ENCODE data around the gene DCC.

Gene DCC

DNA sequence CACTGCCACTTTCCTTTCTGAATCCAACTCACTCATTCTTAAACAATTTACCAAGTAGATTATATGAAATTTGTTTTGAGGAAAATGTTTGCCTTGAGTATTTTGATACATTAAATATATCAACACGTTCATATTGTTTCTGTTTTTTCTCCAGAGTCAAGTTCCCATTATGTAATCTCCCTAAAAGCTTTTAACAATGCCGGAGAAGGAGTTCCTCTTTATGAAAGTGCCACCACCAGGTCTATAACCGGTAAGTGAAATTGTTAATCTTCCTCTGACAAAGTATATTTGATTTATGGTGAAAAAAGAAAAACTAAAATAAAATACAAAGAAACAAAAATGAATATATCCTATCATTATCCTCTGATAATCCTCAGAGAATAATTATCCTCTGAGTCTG is 1045.9 kb downstream of the DCC start:
- no peak for DNase-seq (ENCODE audit: low read depth)
- TF ChIP-seq, protein P1, sequence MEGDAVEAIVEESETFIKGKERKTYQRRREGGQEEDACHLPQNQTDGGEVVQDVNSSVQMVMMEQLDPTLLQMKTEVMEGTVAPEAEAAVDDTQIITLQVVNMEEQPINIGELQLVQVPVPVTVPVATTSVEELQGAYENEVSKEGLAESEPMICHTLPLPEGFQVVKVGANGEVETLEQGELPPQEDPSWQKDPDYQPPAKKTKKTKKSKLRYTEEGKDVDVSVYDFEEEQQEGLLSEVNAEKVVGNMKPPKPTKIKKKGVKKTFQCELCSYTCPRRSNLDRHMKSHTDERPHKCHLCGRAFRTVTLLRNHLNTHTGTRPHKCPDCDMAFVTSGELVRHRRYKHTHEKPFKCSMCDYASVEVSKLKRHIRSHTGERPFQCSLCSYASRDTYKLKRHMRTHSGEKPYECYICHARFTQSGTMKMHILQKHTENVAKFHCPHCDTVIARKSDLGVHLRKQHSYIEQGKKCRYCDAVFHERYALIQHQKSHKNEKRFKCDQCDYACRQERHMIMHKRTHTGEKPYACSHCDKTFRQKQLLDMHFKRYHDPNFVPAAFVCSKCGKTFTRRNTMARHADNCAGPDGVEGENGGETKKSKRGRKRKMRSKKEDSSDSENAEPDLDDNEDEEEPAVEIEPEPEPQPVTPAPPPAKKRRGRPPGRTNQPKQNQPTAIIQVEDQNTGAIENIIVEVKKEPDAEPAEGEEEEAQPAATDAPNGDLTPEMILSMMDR (IDR thresholded peaks at IDR 0.05; ENCODE audit: control insufficient read depth, insufficient read depth, low read depth, low read length, missing control alignments), result no peak
- no peak overlapping the region for H3K4me3 ChIP-seq (ENCODE audit: control insufficient read depth, low read depth, low read length)

DNA sequence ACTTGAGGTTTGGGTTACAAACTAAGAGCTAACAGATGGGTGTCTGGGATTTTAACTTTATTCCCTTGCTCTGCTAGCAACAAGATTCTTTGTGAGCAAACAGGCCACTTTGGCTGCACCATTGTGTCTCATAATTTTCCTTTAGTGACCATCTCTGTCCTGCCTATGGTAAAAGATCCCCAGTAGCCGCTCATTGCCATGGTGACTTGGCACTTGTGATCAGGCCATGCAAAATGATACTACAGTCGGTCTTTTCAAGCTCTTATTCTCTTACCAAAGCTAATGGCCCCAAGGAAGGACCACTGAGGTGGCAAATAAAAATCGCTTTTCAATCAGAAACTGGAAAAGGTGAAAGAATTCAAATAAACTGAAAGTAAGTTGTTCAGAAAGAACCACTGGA is 1047.6 kb downstream of the DCC start:
- H3K4me3 ChIP-seq (ENCODE audit: control insufficient read depth, low read depth, low read length), result no peak overlapping the region

DNA sequence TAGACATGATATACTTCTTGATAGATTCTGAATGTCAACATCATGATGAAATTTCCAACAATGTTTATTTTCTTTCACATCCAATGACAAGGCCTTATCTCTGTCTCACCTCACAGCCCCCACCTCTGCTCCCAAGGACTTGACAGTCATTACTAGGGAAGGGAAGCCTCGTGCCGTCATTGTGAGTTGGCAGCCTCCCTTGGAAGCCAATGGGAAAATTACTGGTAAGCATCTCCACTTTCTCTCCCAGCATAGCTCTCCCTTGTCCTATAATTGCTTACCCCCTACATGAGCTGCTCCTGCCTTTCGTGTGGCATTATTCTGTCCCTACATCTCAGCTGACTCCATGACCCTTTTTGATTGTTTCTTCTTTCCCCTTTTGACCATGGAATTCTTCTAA is 1062.7 kb downstream of the DCC start:
- H3K4me3 ChIP-seq (ENCODE audit: control insufficient read depth, low read depth, low read length), result no peak overlapping the region
- TF ChIP-seq, protein P1 (IDR thresholded peaks at IDR 0.05; ENCODE audit: control insufficient read depth, insufficient read depth, low read depth, low read length, missing control alignments), result no peak
- DNase-seq (ENCODE audit: low read depth), result no peak

More for the DNA sequence above, 1047.6 kb downstream of the DCC start:
- no peak for DNase-seq (ENCODE audit: low read depth)
- TF ChIP-seq, protein P1 (IDR thresholded peaks at IDR 0.05; ENCODE audit: control insufficient read depth, insufficient read depth, low read depth, low read length, missing control alignments), result no peak

DNA sequence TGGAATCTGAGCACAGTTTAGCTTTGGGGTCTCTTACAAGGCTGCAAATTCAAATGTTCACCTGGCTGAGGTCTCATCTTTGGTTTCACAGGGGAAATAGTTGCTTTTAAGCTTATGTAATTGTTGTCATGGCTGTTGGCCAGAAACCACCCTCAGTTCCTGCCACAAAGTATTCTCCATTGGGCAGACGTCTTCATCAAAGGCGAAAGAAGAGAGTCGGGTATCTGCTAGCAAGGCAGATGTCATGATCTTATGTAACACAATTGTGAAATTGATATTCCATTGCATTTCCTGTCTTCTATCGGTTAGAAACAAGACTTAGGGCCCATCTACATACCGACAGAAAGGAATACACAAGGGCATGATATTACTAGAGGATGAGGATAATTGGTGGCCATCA is 1068.3 kb downstream of the DCC start:
- no peak overlapping the region for H3K4me3 ChIP-seq (ENCODE audit: control insufficient read depth, low read depth, low read length)
- DNase-seq (ENCODE audit: low read depth), result no peak
- TF ChIP-seq, protein P1 (IDR thresholded peaks at IDR 0.05; ENCODE audit: control insufficient read depth, insufficient read depth, low read depth, low read length, missing control alignments), result no peak

DNA sequence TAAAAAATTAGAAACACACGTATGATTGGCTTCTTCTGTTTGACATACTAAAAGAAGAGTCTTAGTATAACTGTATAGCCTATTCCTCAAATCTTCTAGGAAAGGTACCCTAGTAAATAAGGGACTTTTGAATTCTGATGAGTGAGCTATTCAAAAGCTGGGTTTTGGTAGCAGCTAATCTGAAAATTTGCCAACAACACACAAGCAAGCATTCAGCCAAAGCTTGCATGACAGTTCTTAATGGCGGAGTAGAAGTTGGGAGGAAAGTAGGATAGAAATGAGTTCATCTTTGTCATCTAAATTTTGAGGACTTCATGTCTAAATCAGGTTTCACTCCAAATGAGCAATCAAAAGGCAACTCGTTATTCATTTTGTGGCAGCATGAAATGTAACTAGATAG is 1071.5 kb downstream of the DCC start:
- no peak for DNase-seq (ENCODE audit: low read depth)
- H3K4me3 ChIP-seq (ENCODE audit: control insufficient read depth, low read depth, low read length), result no peak overlapping the region
- TF ChIP-seq, protein P1 (IDR thresholded peaks at IDR 0.05; ENCODE audit: control insufficient read depth, insufficient read depth, low read depth, low read length, missing control alignments), result no peak

DNA sequence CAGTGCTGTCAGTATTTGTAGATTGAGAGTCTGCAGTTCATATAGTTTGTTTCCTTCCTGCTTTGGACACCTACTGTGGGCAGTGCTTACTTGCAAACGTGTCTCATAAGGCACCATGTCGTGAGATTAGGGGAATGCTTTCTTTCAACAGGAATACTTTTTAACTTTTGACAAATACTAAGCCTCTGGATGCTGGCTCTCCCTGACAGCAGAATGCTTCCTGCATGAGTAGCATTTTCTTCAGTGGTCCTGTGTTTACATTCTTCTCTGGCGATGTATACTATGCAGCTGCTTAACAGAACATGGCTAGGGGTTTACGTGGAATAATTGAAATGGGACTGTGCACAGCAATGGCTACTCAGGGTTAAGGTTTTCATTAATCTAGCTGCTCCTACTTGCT is 1077.0 kb downstream of the DCC start:
- no peak overlapping the region for H3K4me3 ChIP-seq (ENCODE audit: control insufficient read depth, low read depth, low read length)
- DNase-seq (ENCODE audit: low read depth), result no peak
- TF ChIP-seq, protein P1 (IDR thresholded peaks at IDR 0.05; ENCODE audit: control insufficient read depth, insufficient read depth, low read depth, low read length, missing control alignments), result no peak

DNA sequence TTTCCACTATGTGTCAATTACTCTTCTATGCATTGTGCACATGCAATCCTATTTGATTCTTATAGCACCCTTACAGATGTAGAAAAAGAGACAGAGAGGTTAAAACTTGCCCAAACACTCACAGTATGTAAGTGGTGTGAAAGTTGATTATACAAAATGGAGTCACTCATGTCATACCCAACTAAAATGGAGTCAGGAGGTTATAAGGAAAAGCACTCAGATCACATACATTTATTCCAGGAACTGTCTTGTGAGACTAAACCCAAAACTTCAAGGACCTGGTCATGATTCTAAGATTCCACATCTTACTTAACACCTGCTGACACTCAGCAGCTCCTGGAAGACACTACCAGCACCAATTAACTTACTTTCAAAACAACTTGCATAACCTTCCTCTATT is 1081.9 kb downstream of the DCC start:
- TF ChIP-seq, protein P1 (IDR thresholded peaks at IDR 0.05; ENCODE audit: control insufficient read depth, insufficient read depth, low read depth, low read length, missing control alignments), result no peak
- no peak overlapping the region for H3K4me3 ChIP-seq (ENCODE audit: control insufficient read depth, low read depth, low read length)
- DNase-seq (ENCODE audit: low read depth), result no peak
